GM10248 (cell line): ENCODE results near the gene VAMP2.

Experiments used
- CTCF ChIA-PET: fragments of 300-600 bp; sonication (Branson Sonifier 250); formaldehyde crosslinking; extraction: SDS; loops from one replicate; lab custom pipeline; 2021; ENCODE audit warnings: antibody characterized with exemption; lab: Yijun Ruan, JAX
- POLR2A ChIA-PET: fragments of 350-650 bp; sonication (Branson Sonifier 250); formaldehyde crosslinking; extraction: SDS; loops from one replicate; lab custom pipeline; 2020; ENCODE audit warnings: antibody characterized with exemption; lab: Yijun Ruan, JAX
- DNase-seq: peaks from one replicate; pipeline ENCODE4 v3.0.0; 2012; ENCODE audit errors: extremely low spot score
- TF ChIP-seq, protein P1 (sequence below): IDR thresholded peaks from 2 replicates; pipeline ENCODE4 v1.5.1; 2012; ENCODE audit warnings: mild to moderate bottlenecking, low read depth; ENCODE audit errors: extremely low read depth, missing control alignments, control extremely low read depth

The VAMP2 gene

DNA sequence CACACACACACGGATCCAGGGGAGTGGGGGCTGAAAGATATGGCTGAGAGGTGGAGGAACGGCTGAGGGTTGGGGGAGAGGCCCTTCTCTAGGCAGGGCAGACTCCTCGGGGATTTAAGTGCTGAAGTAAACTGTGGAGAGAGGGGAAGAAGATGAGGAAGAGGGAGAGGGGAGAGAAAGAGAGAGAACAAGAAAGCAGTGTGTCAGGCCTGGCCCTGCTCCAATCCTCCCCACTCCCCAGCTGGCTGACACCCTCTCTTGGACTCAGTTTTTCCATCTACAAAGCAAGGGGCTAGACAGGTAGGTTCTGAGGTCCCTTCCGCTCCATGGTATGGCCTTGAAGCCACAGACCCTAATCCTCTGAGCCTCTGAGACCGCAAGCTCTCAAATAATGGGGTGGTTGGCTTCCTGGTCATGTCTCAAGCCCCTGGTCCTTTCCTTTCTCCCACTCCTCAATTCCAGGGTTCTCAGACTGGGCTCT lies 2.0 kb downstream of the VAMP2 start:
- TF ChIP-seq, protein P1, sequence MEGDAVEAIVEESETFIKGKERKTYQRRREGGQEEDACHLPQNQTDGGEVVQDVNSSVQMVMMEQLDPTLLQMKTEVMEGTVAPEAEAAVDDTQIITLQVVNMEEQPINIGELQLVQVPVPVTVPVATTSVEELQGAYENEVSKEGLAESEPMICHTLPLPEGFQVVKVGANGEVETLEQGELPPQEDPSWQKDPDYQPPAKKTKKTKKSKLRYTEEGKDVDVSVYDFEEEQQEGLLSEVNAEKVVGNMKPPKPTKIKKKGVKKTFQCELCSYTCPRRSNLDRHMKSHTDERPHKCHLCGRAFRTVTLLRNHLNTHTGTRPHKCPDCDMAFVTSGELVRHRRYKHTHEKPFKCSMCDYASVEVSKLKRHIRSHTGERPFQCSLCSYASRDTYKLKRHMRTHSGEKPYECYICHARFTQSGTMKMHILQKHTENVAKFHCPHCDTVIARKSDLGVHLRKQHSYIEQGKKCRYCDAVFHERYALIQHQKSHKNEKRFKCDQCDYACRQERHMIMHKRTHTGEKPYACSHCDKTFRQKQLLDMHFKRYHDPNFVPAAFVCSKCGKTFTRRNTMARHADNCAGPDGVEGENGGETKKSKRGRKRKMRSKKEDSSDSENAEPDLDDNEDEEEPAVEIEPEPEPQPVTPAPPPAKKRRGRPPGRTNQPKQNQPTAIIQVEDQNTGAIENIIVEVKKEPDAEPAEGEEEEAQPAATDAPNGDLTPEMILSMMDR, result no peak
- DNase-seq, result no peak
- CTCF ChIA-PET, result interaction anchor here (0.7 to 3.7 kb wide), 7 partner anchors 9 to 41 kb away, joined by 3 to 13 read pairs (median 4); partner anchors contain the start of gene BORCS6
- POLR2A ChIA-PET, result interaction anchor here (1.5 to 1.9 kb wide), 2 partner anchors 11 to 13 kb away, joined by 4 to 6 read pairs; no protein-coding TSS in a partner anchor

DNA sequence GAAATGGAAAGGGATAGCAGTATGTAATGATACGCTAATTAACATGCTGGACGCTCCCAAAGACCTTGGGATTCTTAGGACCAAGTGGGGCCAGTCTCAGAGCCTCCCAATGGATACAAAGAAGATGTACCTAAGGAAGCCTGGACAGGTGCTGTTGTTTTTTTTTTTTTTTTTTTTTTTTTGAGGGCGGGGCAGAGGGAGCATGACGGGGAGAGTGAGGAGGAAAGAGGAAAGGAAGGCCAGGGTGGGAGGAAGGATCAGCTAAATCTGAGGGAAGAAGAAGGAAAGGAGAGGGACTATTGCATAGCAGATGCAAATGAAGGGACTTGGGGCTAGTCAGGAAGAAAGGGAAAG lies 2.5 kb downstream of the VAMP2 start:
- POLR2A ChIA-PET, result interaction anchor here (1.9 kb wide), 1 partner anchor 13 kb away, joined by 6 read pairs; no protein-coding TSS in a partner anchor
- CTCF ChIA-PET, result interaction anchor here (1.4 to 3.7 kb wide), 3 partner anchors 23 to 41 kb away, joined by 5 to 13 read pairs (median 5); partner anchors contain the start of gene BORCS6
- TF ChIP-seq, protein P1, result no peak
- no peak for DNase-seq

DNA sequence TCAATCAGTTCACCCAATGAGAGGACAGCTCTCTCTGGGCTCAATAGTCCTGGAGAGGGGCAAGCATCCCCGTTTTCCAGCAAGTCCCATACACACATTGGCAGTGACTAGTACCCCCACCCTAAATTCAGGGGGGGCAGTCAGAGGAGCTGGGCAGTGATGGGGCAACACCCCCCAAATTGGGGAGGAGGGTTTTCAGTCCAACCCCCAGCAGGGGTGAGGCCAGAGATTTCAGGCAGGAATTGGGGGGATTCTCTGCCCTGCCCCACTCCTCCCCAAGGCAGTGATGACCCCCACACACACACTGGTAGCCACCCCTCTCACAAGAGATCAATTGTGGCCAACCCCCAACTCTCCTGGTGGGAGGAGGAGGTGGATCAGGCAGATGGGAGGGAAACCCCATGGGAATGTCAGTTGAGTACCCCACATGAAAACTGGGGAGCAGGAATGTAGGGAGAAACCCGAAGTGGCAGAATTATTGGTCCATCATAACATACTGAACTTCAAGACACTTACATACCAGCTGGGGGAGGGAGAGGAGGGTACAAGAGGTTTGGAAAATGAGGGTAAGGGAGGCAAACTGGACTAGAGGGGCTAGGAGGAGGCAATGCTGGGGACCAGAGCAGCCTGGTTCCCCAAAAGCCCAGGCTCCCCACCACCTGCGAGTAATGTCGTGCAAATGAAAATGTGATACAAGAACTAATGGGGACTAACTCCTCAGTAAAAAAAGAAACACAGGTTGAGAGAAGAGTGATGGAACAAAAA lies 3.1 kb downstream of the VAMP2 start:
- TF ChIP-seq, protein P1, result no peak
- CTCF ChIA-PET, result interaction anchor here (0.7 to 3.7 kb wide), 15 partner anchors 9 to 66 kb away, joined by 3 to 13 read pairs (median 5); partner anchors contain the start of genes BORCS6, HES7 and TMEM107
- DNase-seq, result no peak
- POLR2A ChIA-PET, result interaction anchor here (1.5 to 1.9 kb wide), 2 partner anchors 14 to 16 kb away, joined by 4 to 6 read pairs; no protein-coding TSS in a partner anchor

DNA sequence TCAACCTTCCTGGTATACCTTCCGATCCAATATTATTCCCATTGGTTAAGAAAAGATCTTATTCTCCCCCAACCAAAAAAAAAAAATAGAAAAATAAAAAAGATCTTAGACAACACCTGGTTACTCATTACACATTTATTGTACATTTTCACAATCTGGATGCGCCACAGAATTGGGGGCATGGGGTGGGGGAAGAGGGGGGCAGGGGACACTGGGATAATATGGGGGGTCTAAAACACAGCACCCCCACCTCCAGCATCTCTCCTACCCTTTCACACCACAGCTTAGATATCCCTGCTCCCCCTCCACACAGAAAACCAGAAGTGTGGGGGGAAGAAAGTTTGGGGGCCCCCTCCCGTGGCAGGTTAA lies 3.7 kb downstream of the VAMP2 start:
- POLR2A ChIA-PET, result interaction anchor here (0.7 to 1.5 kb wide), 4 partner anchors 14 to 35 kb away, joined by 3 to 10 read pairs (median 4); partner anchors contain the start of genes BORCS6 and HES7
- CTCF ChIA-PET, result interaction anchor here (0.7 to 3.7 kb wide), 23 partner anchors 9 to 85 kb away, joined by 3 to 20 read pairs (median 5); partner anchors contain the start of genes ALOXE3, BORCS6, HES7 and TMEM107
- TF ChIP-seq, protein P1, result no peak
- DNase-seq, result no peak

DNA sequence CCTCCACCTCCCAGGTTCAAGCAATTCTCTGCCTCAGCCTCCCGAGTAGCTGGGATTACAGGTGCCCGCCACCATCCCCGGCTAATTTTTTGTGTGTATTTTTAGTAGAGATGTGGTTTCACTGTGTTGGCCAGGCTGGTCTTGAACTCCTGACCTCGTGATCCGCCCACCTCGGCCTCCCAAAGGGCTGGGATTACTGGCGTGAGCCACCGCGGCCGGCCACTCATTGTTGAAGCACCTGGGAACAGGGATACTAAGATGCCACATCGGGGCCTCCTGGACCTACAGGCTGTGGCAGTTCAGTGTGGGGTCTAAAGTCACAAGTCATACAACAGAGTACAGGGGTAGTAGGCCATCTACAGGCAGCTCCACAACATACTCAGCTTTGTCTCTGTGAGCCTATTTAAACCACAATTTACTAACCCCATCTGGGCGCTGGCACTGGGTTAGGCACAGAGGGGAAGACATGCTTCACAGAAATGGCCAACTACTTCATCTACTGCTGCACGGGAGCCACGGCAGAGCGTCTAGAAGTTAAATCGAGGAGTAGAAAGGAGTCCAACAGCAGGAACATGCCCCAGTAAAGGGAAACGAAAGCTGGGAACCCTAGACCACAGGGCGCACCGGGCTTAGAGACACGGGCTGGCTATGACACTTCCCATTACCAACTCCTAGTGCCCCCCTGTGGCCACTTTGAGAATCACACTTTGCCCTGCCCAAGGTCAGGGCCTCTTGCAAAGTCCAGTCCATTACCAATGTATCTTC lies 4.3 kb downstream of the VAMP2 start:
- TF ChIP-seq, protein P1, result peak; percentile 86
- ChIA-PET POLR2A (interaction anchor here (0.6 to 1.5 kb wide), 7 partner anchors 11 to 130 kb away, joined by 3 to 10 read pairs (median 4); partner anchors contain the start of genes BORCS6, HES7 and RANGRF), CTCF (interaction anchor here (0.5 to 3.7 kb wide), 27 partner anchors 9 to 180 kb away, joined by 3 to 20 read pairs (median 5); partner anchors contain the start of genes ALOXE3, BORCS6, HES7 and TMEM107)
- peak; percentile 83 for DNase-seq
